ENCODE results near the gene DHRS1. TPM values are rescaled to one million over a fixed set of nuclear protein-coding genes. Genes with fewer than 3 reads are reported as not detected.

DHRS1 gene
- total and polyA plus RNA-seq, 2 experiments from 2014 or later, result 15.0 to 15.4 TPM

GRCh38 chr14:24267516-24267915 lies 32.1 kb downstream of the DHRS1 start:
- DNase-seq (ENCODE audit: low spot score), result no peak
- Mint-ChIP-seq H3K27ac (no peak overlapping the region), H3K27me3 (ENCODE audit: insufficient read depth, low read depth, poor library complexity) (peaks cover 7% of the 10 kb centered on the region), H3K4me1 (peaks cover 12% of the 10 kb centered on the region), H3K4me3 (no peak overlapping the region; the same call in 2 of the 3 replicates), H3K36me3 (ENCODE audit: low read depth) (peaks cover 6% of the 10 kb centered on the region; the same call in 2 of the 3 replicates), H3K9me3 (no peaks in the 10 kb centered on the region; the same call in 2 of the 3 replicates)
- peaks cover 11% of the 10 kb centered on the region for H3K4me1 ChIP-seq (ENCODE audit: insufficient read depth)
- no peak overlapping the region for H3K4me3 ChIP-seq
- H3F3A ChIP-seq (replicated peaks; ENCODE audit: low read depth), result peaks cover 10% of the 10 kb centered on the region; the same call in 1 of the 2 replicates
- no peak for ATAC-seq
- no peaks in the 10 kb centered on the region for H3K36me3 ChIP-seq (ENCODE audit: insufficient read depth)
- no peaks in the 10 kb centered on the region for H3K9me2 ChIP-seq (ENCODE audit: insufficient read depth)
- no peak overlapping the region for H3K4me2 ChIP-seq
- no peaks in the 10 kb centered on the region; the same call in 1 of the 2 replicates for H3K79me2 ChIP-seq (replicated peaks; ENCODE audit: insufficient read depth)
- TF ChIP-seq CTCF (conservative IDR thresholded peaks at IDR 0.05; ENCODE audit: low read depth in 2 of 2) (no peak), CREB1 (CRISPR knock-in tag; IDR thresholded peaks at IDR 0.05; ENCODE audit: low read depth) (no peak), ZNF331 (CRISPR knock-in tag; IDR thresholded peaks at IDR 0.05; ENCODE audit: low read depth) (no peak), REST (IDR thresholded peaks at IDR 0.05; ENCODE audit: unreplicated experiment) (no peak), POLR2AphosphoS5 (IDR thresholded peaks at IDR 0.05; ENCODE audit: low read depth) (no peak), EZH2phosphoT487 (IDR thresholded peaks at IDR 0.05; ENCODE audit: unreplicated experiment) (no peak), NANOG (IDR thresholded peaks at IDR 0.05; ENCODE audit: borderline replicate concordance) (no peak), ZNF114 (CRISPR knock-in tag; IDR thresholded peaks at IDR 0.05) (no peak), STAT1 (IDR thresholded peaks at IDR 0.05; ENCODE audit: unreplicated experiment) (no peak), ZNF462 (CRISPR knock-in tag; IDR thresholded peaks at IDR 0.05) (no peak), JUNB (IDR thresholded peaks at IDR 0.05; ENCODE audit: unreplicated experiment) (no peak), EZH2 (IDR thresholded peaks at IDR 0.05; ENCODE audit: low read depth, unreplicated experiment) (no peak), ETS1 (IDR thresholded peaks at IDR 0.05) (no peak)
- H3K27me3 ChIP-seq (ENCODE audit: insufficient read depth), result no peaks in the 10 kb centered on the region
- no peak overlapping the region for H3K27ac ChIP-seq (ENCODE audit: low read depth)
- no peak overlapping the region for H2AFZ ChIP-seq
- no peaks in the 10 kb centered on the region for H4K20me1 ChIP-seq (replicated peaks; ENCODE audit: insufficient read depth)

All from GM23338 (cell line).